ENCODE measurements around the gene ADCY2. TPM values are rescaled to one million over a fixed set of nuclear protein-coding genes. Genes with fewer than 3 reads are reported as not detected.

Gene ADCY2
- total and polyA plus RNA-seq, 3 experiments from 2014 or later = not detected

- CTCF ChIA-PET = no interaction called here
- DNase-seq = no peak
- Mint-ChIP-seq H3K36me3 (no peaks in the 10 kb centered on the region), H3K9me3 (peaks cover 0 to 19% (median 8%) of the 10 kb centered on the region in 5 donors), H3K27me3 (no peaks in the 10 kb centered on the region), H3K27ac (no peak overlapping the region), H3K4me3 (no peak overlapping the region), H3K4me1 (no peaks in the 10 kb centered on the region)
- H3K27ac ChIP-seq (ENCODE audit: low read depth, low read length) = no peak overlapping the region
- no peaks in the 10 kb centered on the region for H3K36me3 ChIP-seq (ENCODE audit: insufficient read depth, low read length)
- H3K4me1 ChIP-seq (ENCODE audit: insufficient read depth, low read length) = no peaks in the 10 kb centered on the region
- H3K27me3 ChIP-seq (ENCODE audit: insufficient read depth, low read length, poor library complexity, severe bottlenecking) = no peaks in the 10 kb centered on the region
- H3K9me3 ChIP-seq (ENCODE audit: low read length) = no peaks in the 10 kb centered on the region
- no peak overlapping the region for H3K4me3 ChIP-seq (ENCODE audit: low read length)
- POLR2A ChIA-PET = no interaction called here
Measured at GRCh38 chr5:7488734-7489133, 92.8 kb downstream of the ADCY2 start.

- Histone ChIP-seq H3K36me3 (ENCODE audit: insufficient read depth, low read length) (no peaks in the 10 kb centered on the region), H3K27me3 (ENCODE audit: insufficient read depth, low read length, poor library complexity, severe bottlenecking) (no peaks in the 10 kb centered on the region), H3K27ac (ENCODE audit: low read depth, low read length) (no peak overlapping the region), H3K4me1 (ENCODE audit: insufficient read depth, low read length) (no peaks in the 10 kb centered on the region), H3K4me3 (ENCODE audit: low read length) (no peak overlapping the region), H3K9me3 (ENCODE audit: low read length) (no peaks in the 10 kb centered on the region)
- ChIA-PET CTCF (no interaction called here), POLR2A (no interaction called here)
- no peak for DNase-seq
- Mint-ChIP-seq H3K9me3 (peaks cover 0 to 13% (median 8%) of the 10 kb centered on the region in 5 donors), H3K4me3 (no peak overlapping the region), H3K36me3 (no peaks in the 10 kb centered on the region), H3K27me3 (peaks cover 0 to under 1% of the 10 kb centered on the region in 2 donors), H3K27ac (no peak overlapping the region), H3K4me1 (no peaks in the 10 kb centered on the region)
Measured at GRCh38 chr5:7492371-7492770, 96.4 kb downstream of the ADCY2 start.

- Histone ChIP-seq H3K4me1 (ENCODE audit: insufficient read depth, low read length) (no peaks in the 10 kb centered on the region), H3K4me3 (ENCODE audit: low read length) (no peak overlapping the region), H3K27ac (ENCODE audit: low read depth, low read length) (no peak overlapping the region), H3K9me3 (ENCODE audit: low read length) (no peaks in the 10 kb centered on the region), H3K36me3 (ENCODE audit: insufficient read depth, low read length) (no peaks in the 10 kb centered on the region), H3K27me3 (ENCODE audit: insufficient read depth, low read length, poor library complexity, severe bottlenecking) (no peaks in the 10 kb centered on the region)
- peaks cover 0 to 2% of the 10 kb centered on the region in 2 donors for H3K27me3 Mint-ChIP-seq
- H3K9me3 Mint-ChIP-seq = peaks cover 0 to 13% (median 7%) of the 10 kb centered on the region in 5 donors
- H3K4me3 Mint-ChIP-seq = no peak overlapping the region
- no peak overlapping the region for H3K27ac Mint-ChIP-seq
- CTCF ChIA-PET = no interaction called here
- POLR2A ChIA-PET = no interaction called here
- H3K4me1 Mint-ChIP-seq = no peaks in the 10 kb centered on the region
- DNase-seq = no peak
- no peaks in the 10 kb centered on the region for H3K36me3 Mint-ChIP-seq
Measured at GRCh38 chr5:7493081-7493480, 97.1 kb downstream of the ADCY2 start.

- H3K36me3 ChIP-seq (ENCODE audit: insufficient read depth, low read length) = no peaks in the 10 kb centered on the region
- Mint-ChIP-seq H3K36me3 (no peaks in the 10 kb centered on the region), H3K4me1 (no peaks in the 10 kb centered on the region), H3K4me3 (no peak overlapping the region), H3K9me3 (peaks cover 0 to 9% (median 6%) of the 10 kb centered on the region in 5 donors), H3K27me3 (peaks cover 0 to 2% of the 10 kb centered on the region in 2 donors), H3K27ac (no peak overlapping the region)
- no peaks in the 10 kb centered on the region for H3K27me3 ChIP-seq (ENCODE audit: insufficient read depth, low read length, poor library complexity, severe bottlenecking)
- ChIA-PET CTCF (no interaction called here), POLR2A (no interaction called here)
- no peak overlapping the region for H3K4me3 ChIP-seq (ENCODE audit: low read length)
- no peak overlapping the region for H3K27ac ChIP-seq (ENCODE audit: low read depth, low read length)
- H3K9me3 ChIP-seq (ENCODE audit: low read length) = no peaks in the 10 kb centered on the region
- DNase-seq = no peak
- no peaks in the 10 kb centered on the region for H3K4me1 ChIP-seq (ENCODE audit: insufficient read depth, low read length)
Measured at GRCh38 chr5:7493622-7494021, 97.7 kb downstream of the ADCY2 start.

GRCh38 chr5:7494481-7495130 is 98.7 kb downstream of the ADCY2 start:
- CTCF ChIA-PET = no interaction called here
- POLR2A ChIA-PET = no interaction called here
- no peaks in the 10 kb centered on the region for H3K9me3 ChIP-seq (ENCODE audit: low read length)
- Mint-ChIP-seq H3K27ac (no peak overlapping the region), H3K4me3 (no peak overlapping the region), H3K4me1 (no peaks in the 10 kb centered on the region), H3K36me3 (no peaks in the 10 kb centered on the region), H3K27me3 (peaks cover 0 to 2% of the 10 kb centered on the region in 2 donors), H3K9me3 (peaks cover 0 to 4% (median 1%) of the 10 kb centered on the region in 5 donors)
- no peak overlapping the region for H3K27ac ChIP-seq (ENCODE audit: low read depth, low read length)
- H3K27me3 ChIP-seq (ENCODE audit: insufficient read depth, low read length, poor library complexity, severe bottlenecking) = no peaks in the 10 kb centered on the region
- no peaks in the 10 kb centered on the region for H3K36me3 ChIP-seq (ENCODE audit: insufficient read depth, low read length)
- DNase-seq = no peak
- no peak overlapping the region for H3K4me3 ChIP-seq (ENCODE audit: low read length)
- H3K4me1 ChIP-seq (ENCODE audit: insufficient read depth, low read length) = no peaks in the 10 kb centered on the region

- POLR2A ChIA-PET = no interaction called here
- no peaks in the 10 kb centered on the region for H3K36me3 Mint-ChIP-seq
Measured at GRCh38 chr5:7495131-7495517, 99.2 kb downstream of the ADCY2 start.

GRCh38 chr5:7500256-7500655 is 104.3 kb downstream of the ADCY2 start:
- Mint-ChIP-seq H3K27ac (no peak overlapping the region), H3K4me1 (no peaks in the 10 kb centered on the region), H3K4me3 (no peak overlapping the region), H3K27me3 (peaks cover 0 to 2% of the 10 kb centered on the region in 2 donors), H3K9me3 (peaks cover 0 to 6% (median 2%) of the 10 kb centered on the region in 5 donors), H3K36me3 (no peaks in the 10 kb centered on the region)
- ChIA-PET CTCF (no interaction called here), POLR2A (no interaction called here)
- no peaks in the 10 kb centered on the region for H3K9me3 ChIP-seq (ENCODE audit: low read length)
- no peak overlapping the region for H3K4me3 ChIP-seq (ENCODE audit: low read length)
- no peaks in the 10 kb centered on the region for H3K36me3 ChIP-seq (ENCODE audit: insufficient read depth, low read length)
- H3K27me3 ChIP-seq (ENCODE audit: insufficient read depth, low read length, poor library complexity, severe bottlenecking) = no peaks in the 10 kb centered on the region
- no peak for DNase-seq
- no peaks in the 10 kb centered on the region for H3K4me1 ChIP-seq (ENCODE audit: insufficient read depth, low read length)
- H3K27ac ChIP-seq (ENCODE audit: low read depth, low read length) = no peak overlapping the region

More at GRCh38 chr5:7495131-7495517, 99.2 kb downstream of the ADCY2 start:
- Mint-ChIP-seq H3K4me3 (no peak overlapping the region), H3K27ac (no peak overlapping the region), H3K4me1 (no peaks in the 10 kb centered on the region), H3K9me3 (no peaks in the 10 kb centered on the region), H3K27me3 (peaks cover 0 to 2% of the 10 kb centered on the region in 2 donors)
- DNase-seq = no peak
- Histone ChIP-seq H3K4me1 (ENCODE audit: insufficient read depth, low read length) (no peaks in the 10 kb centered on the region), H3K36me3 (ENCODE audit: insufficient read depth, low read length) (no peaks in the 10 kb centered on the region), H3K27me3 (ENCODE audit: insufficient read depth, low read length, poor library complexity, severe bottlenecking) (no peaks in the 10 kb centered on the region), H3K4me3 (ENCODE audit: low read length) (no peak overlapping the region), H3K27ac (ENCODE audit: low read depth, low read length) (no peak overlapping the region), H3K9me3 (ENCODE audit: low read length) (no peaks in the 10 kb centered on the region)
- CTCF ChIA-PET = no interaction called here

GRCh38 chr5:7501061-7501460 is 105.1 kb downstream of the ADCY2 start:
- no peaks in the 10 kb centered on the region for H3K4me1 Mint-ChIP-seq
- CTCF ChIA-PET = no interaction called here
- H3K9me3 Mint-ChIP-seq = peaks cover 0 to 6% (median 2%) of the 10 kb centered on the region in 5 donors
- H3K4me3 Mint-ChIP-seq = no peak overlapping the region
- no peak overlapping the region for H3K4me3 ChIP-seq (ENCODE audit: low read length)
- POLR2A ChIA-PET = no interaction called here
- H3K9me3 ChIP-seq (ENCODE audit: low read length) = no peaks in the 10 kb centered on the region
- H3K27ac ChIP-seq (ENCODE audit: low read depth, low read length) = no peak overlapping the region
- no peak overlapping the region for H3K27ac Mint-ChIP-seq
- no peaks in the 10 kb centered on the region for H3K4me1 ChIP-seq (ENCODE audit: insufficient read depth, low read length)
- H3K36me3 ChIP-seq (ENCODE audit: insufficient read depth, low read length) = no peaks in the 10 kb centered on the region
- DNase-seq = no peak
- no peaks in the 10 kb centered on the region for H3K27me3 ChIP-seq (ENCODE audit: insufficient read depth, low read length, poor library complexity, severe bottlenecking)
- no peaks in the 10 kb centered on the region for H3K36me3 Mint-ChIP-seq
- H3K27me3 Mint-ChIP-seq = peaks cover 0 to 2% of the 10 kb centered on the region in 2 donors
